ENCODE measurements around the gene ZNF620. TPM values are rescaled to one million over a fixed set of nuclear protein-coding genes. Genes with fewer than 3 reads are reported as not detected.

Gene ZNF620
- total RNA-seq, 1 donor from 2014 or later: 2.1 TPM

GRCh38 chr3:40465111-40465407 lies 40.8 kb upstream of the ZNF620 start:
- no peaks in the 10 kb centered on the region for H3K9me3 ChIP-seq (ENCODE audit: control insufficient read depth in 3 of 3, low read length in 3 of 3)
- no peaks in the 10 kb centered on the region for H3K4me1 ChIP-seq (ENCODE audit: control insufficient read depth in 3 of 3, insufficient read depth in 3 of 3, low read length in 3 of 3)
- H3K36me3 ChIP-seq (ENCODE audit: control insufficient read depth in 3 of 3, insufficient read depth in 3 of 3, low read length in 3 of 3): peaks cover 19 to 35% (median 34%) of the 10 kb centered on the region in 3 donors
- no peak overlapping the region for H3K4me3 ChIP-seq (ENCODE audit: low read length in 3 of 3)
- no peak overlapping the region for H3K27ac ChIP-seq (ENCODE audit: low read depth, low read length)
- no peaks in the 10 kb centered on the region for H3K27me3 ChIP-seq (ENCODE audit: control insufficient read depth in 3 of 3, insufficient read depth in 3 of 3, low read length in 3 of 3)
- no peak overlapping the region for H3K9ac ChIP-seq (ENCODE audit: low read depth in 1 of 3, low read length in 3 of 3)

DNA sequence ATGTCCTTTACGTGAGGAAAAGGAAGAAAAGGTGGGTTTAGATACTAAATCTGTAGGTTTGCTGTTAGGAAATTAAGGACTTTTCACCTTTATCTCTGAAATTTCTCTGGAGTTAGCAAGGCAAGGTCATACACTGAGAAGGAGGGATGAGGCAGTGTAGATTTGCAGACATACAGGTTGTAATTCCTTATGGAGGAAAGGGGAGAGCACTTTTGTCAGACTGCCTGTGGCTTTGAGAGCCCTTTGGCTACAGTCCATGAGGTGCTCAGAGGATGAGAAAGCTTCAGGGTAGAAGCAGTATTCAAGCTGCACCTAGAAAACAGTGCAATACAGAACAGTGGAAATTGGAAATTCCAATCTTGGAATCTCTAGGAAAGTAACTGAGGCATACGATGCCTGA lies 40.4 kb upstream of the ZNF620 start:
- no peak overlapping the region for H3K27ac ChIP-seq (ENCODE audit: low read depth, low read length)
- peaks cover 19 to 33% (median 32%) of the 10 kb centered on the region in 3 donors for H3K36me3 ChIP-seq (ENCODE audit: control insufficient read depth in 3 of 3, insufficient read depth in 3 of 3, low read length in 3 of 3)
- no peak overlapping the region for H3K9ac ChIP-seq (ENCODE audit: low read depth in 1 of 3, low read length in 3 of 3)

DNA sequence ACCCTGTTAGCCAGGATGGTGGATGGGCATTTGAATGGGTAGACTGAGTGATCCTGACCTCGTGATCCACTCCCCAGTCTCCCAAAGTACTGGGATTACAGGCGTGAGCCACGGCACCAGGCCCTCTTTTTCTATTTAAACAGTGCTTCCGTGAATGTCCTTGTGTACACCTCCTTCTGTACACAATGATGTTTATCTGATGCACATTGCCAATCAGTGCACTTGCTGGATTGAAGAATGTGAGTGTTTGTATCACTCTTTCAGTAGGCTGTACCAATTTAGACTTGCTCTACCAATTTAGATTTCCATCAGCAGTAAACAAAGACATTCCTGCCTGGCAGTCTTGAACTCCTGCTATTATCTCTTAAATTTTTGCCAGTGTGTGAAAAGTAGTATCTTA lies 37.8 kb upstream of the ZNF620 start:
- peaks cover 11 to 21% (median 16%) of the 10 kb centered on the region in 3 donors for H3K36me3 ChIP-seq (ENCODE audit: control insufficient read depth in 3 of 3, insufficient read depth in 3 of 3, low read length in 3 of 3)
- no peaks in the 10 kb centered on the region for H3K27me3 ChIP-seq (ENCODE audit: control insufficient read depth in 3 of 3, insufficient read depth in 3 of 3, low read length in 3 of 3)
- no peaks in the 10 kb centered on the region for H3K4me1 ChIP-seq (ENCODE audit: control insufficient read depth in 3 of 3, insufficient read depth in 3 of 3, low read length in 3 of 3)
- H3K9me3 ChIP-seq (ENCODE audit: control insufficient read depth in 3 of 3, low read length in 3 of 3): no peaks in the 10 kb centered on the region
- H3K27ac ChIP-seq (ENCODE audit: low read depth, low read length): no peak overlapping the region
- H3K4me3 ChIP-seq (ENCODE audit: low read length in 3 of 3): no peak overlapping the region
- H3K9ac ChIP-seq (ENCODE audit: low read depth in 1 of 3, low read length in 3 of 3): no peak overlapping the region

More for the DNA sequence above, 40.4 kb upstream of the ZNF620 start:
- Histone ChIP-seq H3K9me3 (ENCODE audit: control insufficient read depth in 3 of 3, low read length in 3 of 3) (no peaks in the 10 kb centered on the region), H3K4me3 (ENCODE audit: low read length in 3 of 3) (no peak overlapping the region), H3K4me1 (ENCODE audit: control insufficient read depth in 3 of 3, insufficient read depth in 3 of 3, low read length in 3 of 3) (no peaks in the 10 kb centered on the region), H3K27me3 (ENCODE audit: control insufficient read depth in 3 of 3, insufficient read depth in 3 of 3, low read length in 3 of 3) (no peaks in the 10 kb centered on the region)

DNA sequence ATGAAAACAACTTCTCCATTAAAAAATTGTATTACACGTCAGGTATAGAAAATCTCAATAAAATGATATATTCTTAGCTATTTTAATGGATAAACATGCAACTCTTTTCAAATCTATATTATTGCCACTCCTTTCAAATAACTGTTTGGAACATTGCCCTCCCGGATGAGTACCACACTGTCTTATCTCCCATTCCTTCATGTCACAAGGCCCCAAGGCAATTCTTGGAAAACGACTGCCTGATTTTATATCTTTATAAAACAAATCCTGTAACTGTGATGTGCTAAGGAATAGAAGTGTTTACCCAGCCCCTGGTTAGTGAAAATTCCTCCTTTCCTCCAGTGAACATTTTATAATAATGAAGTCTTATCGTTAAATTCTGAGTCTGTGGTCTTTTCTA lies 35.1 kb upstream of the ZNF620 start:
- Histone ChIP-seq H3K4me3 (ENCODE audit: low read length in 3 of 3) (no peak overlapping the region), H3K27ac (ENCODE audit: low read depth, low read length) (no peak overlapping the region), H3K36me3 (ENCODE audit: control insufficient read depth in 3 of 3, insufficient read depth in 3 of 3, low read length in 3 of 3) (no peaks in the 10 kb centered on the region), H3K9ac (ENCODE audit: low read depth in 1 of 3, low read length in 3 of 3) (no peak overlapping the region), H3K4me1 (ENCODE audit: control insufficient read depth in 3 of 3, insufficient read depth in 3 of 3, low read length in 3 of 3) (no peaks in the 10 kb centered on the region), H3K27me3 (ENCODE audit: control insufficient read depth in 3 of 3, insufficient read depth in 3 of 3, low read length in 3 of 3) (no peaks in the 10 kb centered on the region), H3K9me3 (ENCODE audit: control insufficient read depth in 3 of 3, low read length in 3 of 3) (no peaks in the 10 kb centered on the region)

DNA sequence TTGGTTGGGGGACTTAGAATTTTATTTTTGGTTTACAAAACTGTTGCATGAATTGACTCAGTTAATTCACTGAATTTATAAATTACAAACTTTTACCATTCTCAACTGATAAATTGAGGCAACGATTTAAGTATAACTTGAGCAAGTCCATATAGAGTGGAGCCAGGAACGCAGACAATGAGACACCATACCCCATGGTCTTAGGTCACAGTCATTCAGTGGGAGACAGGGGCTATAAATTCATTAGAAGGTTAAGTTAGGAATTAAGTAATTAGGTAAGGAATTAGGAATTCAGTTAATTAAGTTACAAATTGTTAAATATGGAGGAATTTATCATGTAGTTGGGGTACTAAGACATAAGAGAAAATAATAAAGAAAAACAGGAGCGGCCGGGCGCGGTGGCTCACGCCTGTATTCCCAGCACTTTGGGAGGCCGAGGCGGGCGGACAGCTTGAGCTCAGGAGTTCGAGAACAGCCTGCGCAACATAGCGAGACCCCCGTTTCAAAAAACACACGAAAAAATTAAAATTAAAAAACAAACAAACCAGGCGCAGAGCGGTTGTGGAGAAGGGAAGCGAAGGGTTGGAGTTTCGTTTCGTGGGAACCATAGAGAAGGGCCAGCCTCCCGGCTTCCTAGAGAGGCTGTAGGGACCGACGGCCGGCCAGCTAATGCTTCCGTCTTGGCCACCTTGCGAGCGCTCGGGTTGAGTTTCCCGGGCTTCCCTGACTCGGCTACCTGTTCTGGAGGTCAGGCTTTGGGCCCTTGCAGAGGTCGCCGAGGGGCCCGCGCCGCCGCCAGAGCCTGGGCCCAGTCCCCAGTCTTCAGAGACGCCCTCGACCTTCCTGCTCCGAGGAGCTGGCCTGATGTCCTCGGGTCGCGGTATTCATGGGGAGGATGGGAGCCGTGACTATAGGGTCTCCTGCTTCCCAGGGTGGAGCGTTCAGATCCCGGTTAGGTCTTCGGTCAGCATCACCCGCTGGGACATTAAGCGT lies 29.1 kb upstream of the ZNF620 start, which contains the start of gene ZNF619:
Gene ZNF619, plus strand, starts transcription at position 645 of the 993 bp plus-strand sequence. CDS start 858 bp downstream, outside the sequence.
- peak within 1 kb of the TSS; percentile 80 to 94 (median 93) for H3K4me3 ChIP-seq (ENCODE audit: low read length in 3 of 3)
- H3K9ac ChIP-seq (ENCODE audit: low read depth in 1 of 3, low read length in 3 of 3): peak within 1 kb of the TSS; percentile 88 to 90 (median 90)
- no peaks in the 10 kb centered on the region for H3K27me3 ChIP-seq (ENCODE audit: control insufficient read depth in 3 of 3, insufficient read depth in 3 of 3, low read length in 3 of 3)
- peaks cover 15 to 27% (median 24%) of the 10 kb centered on the region in 3 donors for H3K36me3 ChIP-seq (ENCODE audit: control insufficient read depth in 3 of 3, insufficient read depth in 3 of 3, low read length in 3 of 3)
- H3K9me3 ChIP-seq (ENCODE audit: control insufficient read depth in 3 of 3, low read length in 3 of 3): no peaks in the 10 kb centered on the region
- H3K4me1 ChIP-seq (ENCODE audit: control insufficient read depth in 3 of 3, insufficient read depth in 3 of 3, low read length in 3 of 3): peaks cover 8 to 13% (median 9%) of the 10 kb centered on the region in 3 donors
- peak within 1 kb of the TSS; percentile 8 for H3K27ac ChIP-seq (ENCODE audit: low read depth, low read length)

DNA sequence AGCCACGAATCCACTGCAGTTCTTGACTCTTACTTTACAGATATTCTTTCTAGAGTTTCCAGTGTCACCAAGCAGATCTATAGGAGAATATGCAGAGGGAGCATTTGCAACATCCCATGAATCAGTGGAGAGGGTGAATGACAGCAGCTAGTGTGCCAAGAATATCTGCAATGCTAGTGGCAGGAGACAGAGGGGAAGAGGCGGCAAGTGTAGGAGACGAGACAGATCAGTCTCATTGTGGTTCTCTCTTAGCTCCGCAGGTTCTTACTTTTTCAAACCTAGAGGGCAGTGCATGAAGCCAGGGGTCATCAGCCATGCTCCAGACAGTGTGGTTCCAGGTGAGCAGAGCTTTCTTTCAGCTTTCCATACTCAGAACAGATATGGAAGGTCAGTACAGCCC lies 28.2 kb upstream of the ZNF620 start:
- Histone ChIP-seq H3K9ac (ENCODE audit: low read depth in 1 of 3, low read length in 3 of 3) (peak overlapping the region; percentile 88 to 90 (median 90)), H3K4me3 (ENCODE audit: low read length in 3 of 3) (peak overlapping the region; percentile 80 to 94 (median 93)), H3K27me3 (ENCODE audit: control insufficient read depth in 3 of 3, insufficient read depth in 3 of 3, low read length in 3 of 3) (no peaks in the 10 kb centered on the region), H3K9me3 (ENCODE audit: control insufficient read depth in 3 of 3, low read length in 3 of 3) (no peaks in the 10 kb centered on the region), H3K27ac (ENCODE audit: low read depth, low read length) (no peak overlapping the region), H3K36me3 (ENCODE audit: control insufficient read depth in 3 of 3, insufficient read depth in 3 of 3, low read length in 3 of 3) (peaks cover 23 to 36% (median 33%) of the 10 kb centered on the region in 3 donors), H3K4me1 (ENCODE audit: control insufficient read depth in 3 of 3, insufficient read depth in 3 of 3, low read length in 3 of 3) (peaks cover 8 to 13% (median 9%) of the 10 kb centered on the region in 3 donors)

GRCh38 chr3:40487172-40487571 lies 18.7 kb upstream of the ZNF620 start:
- H3K36me3 ChIP-seq (ENCODE audit: control insufficient read depth in 3 of 3, insufficient read depth in 3 of 3, low read length in 3 of 3): peaks cover 41 to 56% (median 46%) of the 10 kb centered on the region in 3 donors
- H3K9ac ChIP-seq (ENCODE audit: low read depth in 1 of 3, low read length in 3 of 3): no peak overlapping the region
- no peak overlapping the region for H3K4me3 ChIP-seq (ENCODE audit: low read length in 3 of 3)
- no peaks in the 10 kb centered on the region for H3K4me1 ChIP-seq (ENCODE audit: control insufficient read depth in 3 of 3, insufficient read depth in 3 of 3, low read length in 3 of 3)
- peaks cover 9 to 14% (median 12%) of the 10 kb centered on the region in 3 donors for H3K9me3 ChIP-seq (ENCODE audit: control insufficient read depth in 3 of 3, low read length in 3 of 3)
- no peak overlapping the region for H3K27ac ChIP-seq (ENCODE audit: low read depth, low read length)
- H3K27me3 ChIP-seq (ENCODE audit: control insufficient read depth in 3 of 3, insufficient read depth in 3 of 3, low read length in 3 of 3): no peaks in the 10 kb centered on the region

DNA sequence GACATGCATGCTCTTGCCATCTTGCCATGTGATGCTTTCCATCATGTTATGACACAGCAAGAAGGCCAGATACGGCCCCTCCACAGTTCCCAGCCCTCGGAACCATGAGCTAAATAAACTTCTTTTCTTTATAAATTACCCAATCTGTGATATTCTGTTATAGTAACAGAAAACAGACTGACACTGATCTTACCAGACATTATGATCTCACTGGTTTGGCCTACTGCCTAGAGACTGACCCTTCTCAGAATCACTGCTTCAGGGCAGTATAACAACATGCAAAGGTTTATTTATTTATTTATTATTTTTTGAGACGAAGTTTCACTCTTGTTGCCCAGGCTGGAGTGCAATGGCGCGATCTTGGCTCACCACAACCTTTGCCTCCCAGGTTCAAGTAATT lies 14.9 kb upstream of the ZNF620 start:
- Histone ChIP-seq H3K36me3 (ENCODE audit: control insufficient read depth in 3 of 3, insufficient read depth in 3 of 3, low read length in 3 of 3) (peaks cover 22 to 25% (median 25%) of the 10 kb centered on the region in 3 donors), H3K4me1 (ENCODE audit: control insufficient read depth in 3 of 3, insufficient read depth in 3 of 3, low read length in 3 of 3) (no peaks in the 10 kb centered on the region), H3K9me3 (ENCODE audit: control insufficient read depth in 3 of 3, low read length in 3 of 3) (peaks cover 9 to 14% (median 12%) of the 10 kb centered on the region in 3 donors), H3K9ac (ENCODE audit: low read depth in 1 of 3, low read length in 3 of 3) (no peak overlapping the region), H3K27ac (ENCODE audit: low read depth, low read length) (no peak overlapping the region), H3K4me3 (ENCODE audit: low read length in 3 of 3) (no peak overlapping the region), H3K27me3 (ENCODE audit: control insufficient read depth in 3 of 3, insufficient read depth in 3 of 3, low read length in 3 of 3) (no peaks in the 10 kb centered on the region)

DNA sequence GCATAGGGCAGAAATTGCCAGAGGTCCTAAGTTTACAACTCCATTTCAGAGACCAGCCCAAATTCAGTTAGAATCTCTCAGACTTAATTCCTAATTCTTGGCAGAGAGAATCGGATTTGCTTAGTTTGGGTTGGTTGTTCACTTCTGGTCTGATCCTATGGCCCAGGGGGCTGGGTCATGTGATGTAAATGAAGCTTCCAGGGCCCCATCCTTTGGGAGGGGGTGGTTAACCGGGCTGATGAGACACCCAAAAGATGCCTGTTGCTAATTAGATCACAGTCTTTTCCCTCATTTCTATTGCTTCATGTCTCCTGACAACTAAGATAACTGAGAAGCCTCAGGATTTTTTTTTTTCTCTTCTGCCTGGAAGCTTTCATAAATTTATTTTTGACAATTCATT lies 11.1 kb upstream of the ZNF620 start:
- H3K4me3 ChIP-seq (ENCODE audit: low read length in 3 of 3): no peak overlapping the region
- no peak overlapping the region for H3K9ac ChIP-seq (ENCODE audit: low read depth in 1 of 3, low read length in 3 of 3)
- no peaks in the 10 kb centered on the region for H3K27me3 ChIP-seq (ENCODE audit: control insufficient read depth in 3 of 3, insufficient read depth in 3 of 3, low read length in 3 of 3)
- H3K27ac ChIP-seq (ENCODE audit: low read depth, low read length): no peak overlapping the region
- H3K4me1 ChIP-seq (ENCODE audit: control insufficient read depth in 3 of 3, insufficient read depth in 3 of 3, low read length in 3 of 3): no peaks in the 10 kb centered on the region
- no peaks in the 10 kb centered on the region for H3K9me3 ChIP-seq (ENCODE audit: control insufficient read depth in 3 of 3, low read length in 3 of 3)
- H3K36me3 ChIP-seq (ENCODE audit: control insufficient read depth in 3 of 3, insufficient read depth in 3 of 3, low read length in 3 of 3): peaks cover 0 to 2% (median 0%) of the 10 kb centered on the region in 3 donors

- Histone ChIP-seq H3K4me1 (ENCODE audit: control insufficient read depth in 3 of 3, insufficient read depth in 3 of 3, low read length in 3 of 3) (no peaks in the 10 kb centered on the region), H3K36me3 (ENCODE audit: control insufficient read depth in 3 of 3, insufficient read depth in 3 of 3, low read length in 3 of 3) (no peaks in the 10 kb centered on the region), H3K27me3 (ENCODE audit: control insufficient read depth in 3 of 3, insufficient read depth in 3 of 3, low read length in 3 of 3) (no peaks in the 10 kb centered on the region), H3K27ac (ENCODE audit: low read depth, low read length) (no peak overlapping the region), H3K9me3 (ENCODE audit: control insufficient read depth in 3 of 3, low read length in 3 of 3) (no peaks in the 10 kb centered on the region), H3K4me3 (ENCODE audit: low read length in 3 of 3) (no peak overlapping the region), H3K9ac (ENCODE audit: low read depth in 1 of 3, low read length in 3 of 3) (no peak overlapping the region)
Observed at GRCh38 chr3:40497288-40497687, 8.6 kb upstream of the ZNF620 start.

Data from skeletal muscle tissue (tissue), 4 donors.